ENCODE data around the gene ESRRA. TPM values are rescaled to one million over a fixed set of nuclear protein-coding genes. Genes with fewer than 3 reads are reported as not detected.

Gene ESRRA
- total RNA-seq, 2 experiments from 2014 or later, result 28.6 to 57.8 TPM

DNA sequence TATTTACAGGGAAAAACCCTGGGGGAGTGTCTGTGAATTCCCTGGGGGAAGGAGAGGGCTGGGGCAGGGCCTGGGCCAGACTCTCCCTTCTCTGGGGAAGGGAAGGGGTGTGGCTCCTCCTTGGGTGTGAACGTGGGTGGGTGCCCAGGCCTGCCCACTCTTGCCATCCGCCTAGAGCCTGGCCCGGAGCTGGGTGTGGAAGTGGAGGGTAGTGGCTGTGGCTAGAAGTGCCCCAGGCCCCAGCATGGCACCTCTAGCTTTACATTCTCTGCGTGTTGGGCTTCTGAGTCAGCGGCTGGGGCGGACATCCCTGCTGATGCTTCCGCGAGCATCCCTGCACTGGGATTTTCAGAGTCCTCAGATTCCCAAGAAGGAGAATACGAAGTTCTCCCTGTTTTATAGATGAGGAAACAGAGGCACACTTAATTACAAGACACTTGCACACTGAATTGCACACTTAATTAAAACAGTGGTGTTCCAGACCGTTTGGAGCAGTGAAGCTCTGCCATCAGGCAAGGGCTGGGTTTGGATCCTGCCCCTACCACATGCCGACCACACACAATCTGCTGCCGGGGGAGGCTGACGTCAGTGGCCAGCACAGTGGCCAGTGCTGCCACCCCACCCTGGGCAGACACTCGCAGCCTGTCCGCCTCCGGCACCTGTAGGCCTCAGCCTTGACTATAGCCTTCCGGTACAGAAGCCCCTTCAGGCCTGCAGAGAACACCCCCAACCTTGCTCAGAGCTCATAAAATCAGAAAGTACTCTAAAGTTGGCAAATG is 28.5 kb upstream of the ESRRA start:
- Histone ChIP-seq H3K9me3 (ENCODE audit: low read length) (no peaks in the 10 kb centered on the region), H3K79me2 (ENCODE audit: insufficient read depth, low read depth, low read length) (peaks cover 9% of the 10 kb centered on the region; the same call in 1 of the 2 replicates), H3K9me2 (ENCODE audit: insufficient read depth, low read length) (no peaks in the 10 kb centered on the region), H3K4me3 (ENCODE audit: low read depth, low read length, poor library complexity, severe bottlenecking) (no peak overlapping the region), H3K27ac (ENCODE audit: low read depth, low read length, poor library complexity, severe bottlenecking) (no peak overlapping the region), H4K20me1 (ENCODE audit: insufficient read depth, low read length) (no peaks in the 10 kb centered on the region), H3K4me2 (ENCODE audit: low read length) (no peak overlapping the region), H2AFZ (ENCODE audit: low read length) (no peak overlapping the region), H3K4me1 (ENCODE audit: insufficient read depth, low read length, poor library complexity, severe bottlenecking) (peaks cover 9% of the 10 kb centered on the region), H3K36me3 (ENCODE audit: insufficient read depth, low read length) (peaks cover 13% of the 10 kb centered on the region; the same call in 1 of the 2 replicates)
- ChIA-PET CTCF (ENCODE audit: unreplicated experiment) (no interaction called here), POLR2A (no interaction called here)
- no peak for DNase-seq (ENCODE audit: low spot score)
- BruUV-seq (replicated peaks), result no TSS peak
- intact Hi-C loops (cut with micrococcal nuclease; ENCODE audit: unreplicated experiment), result no loop called here
- TF ChIP-seq, protein P1, sequence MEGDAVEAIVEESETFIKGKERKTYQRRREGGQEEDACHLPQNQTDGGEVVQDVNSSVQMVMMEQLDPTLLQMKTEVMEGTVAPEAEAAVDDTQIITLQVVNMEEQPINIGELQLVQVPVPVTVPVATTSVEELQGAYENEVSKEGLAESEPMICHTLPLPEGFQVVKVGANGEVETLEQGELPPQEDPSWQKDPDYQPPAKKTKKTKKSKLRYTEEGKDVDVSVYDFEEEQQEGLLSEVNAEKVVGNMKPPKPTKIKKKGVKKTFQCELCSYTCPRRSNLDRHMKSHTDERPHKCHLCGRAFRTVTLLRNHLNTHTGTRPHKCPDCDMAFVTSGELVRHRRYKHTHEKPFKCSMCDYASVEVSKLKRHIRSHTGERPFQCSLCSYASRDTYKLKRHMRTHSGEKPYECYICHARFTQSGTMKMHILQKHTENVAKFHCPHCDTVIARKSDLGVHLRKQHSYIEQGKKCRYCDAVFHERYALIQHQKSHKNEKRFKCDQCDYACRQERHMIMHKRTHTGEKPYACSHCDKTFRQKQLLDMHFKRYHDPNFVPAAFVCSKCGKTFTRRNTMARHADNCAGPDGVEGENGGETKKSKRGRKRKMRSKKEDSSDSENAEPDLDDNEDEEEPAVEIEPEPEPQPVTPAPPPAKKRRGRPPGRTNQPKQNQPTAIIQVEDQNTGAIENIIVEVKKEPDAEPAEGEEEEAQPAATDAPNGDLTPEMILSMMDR (conservative IDR thresholded peaks at IDR 0.05; ENCODE audit: low read length), result no peak
- no peak for TF ChIP-seq EZH2phosphoT487 (IDR thresholded peaks at IDR 0.05; ENCODE audit: borderline replicate concordance, low read depth, low read length)

DNA sequence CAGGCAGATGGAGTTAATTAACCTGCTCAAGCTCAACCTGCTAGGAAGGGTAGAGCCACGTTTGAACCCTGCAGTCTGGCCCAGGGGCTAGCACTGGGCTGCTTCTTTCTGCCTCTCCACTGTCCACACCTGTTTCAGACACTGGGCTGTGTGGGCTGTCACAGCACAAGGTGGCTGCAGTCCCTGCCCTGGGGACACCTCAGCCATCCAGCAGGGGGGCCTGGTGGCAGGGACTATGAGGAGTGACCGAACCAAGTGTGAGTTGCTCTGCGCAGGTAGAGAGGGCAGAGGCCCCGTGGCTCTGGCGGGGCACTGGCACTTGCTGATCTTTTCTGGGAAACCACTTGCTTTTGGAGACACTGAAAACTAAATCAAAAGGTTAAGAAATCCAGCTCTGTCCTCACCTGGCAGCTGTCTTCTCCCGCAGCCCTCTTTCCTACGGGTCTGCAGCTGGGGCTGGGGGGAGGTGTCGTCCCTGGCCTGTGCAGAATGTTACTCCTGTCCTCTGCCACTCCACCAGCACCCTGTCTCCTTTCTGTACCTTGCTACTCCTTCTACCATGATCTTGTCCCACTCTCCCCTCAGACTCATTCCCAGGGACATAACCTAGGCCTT is 26.6 kb upstream of the ESRRA start:
- TF ChIP-seq, protein P1 (conservative IDR thresholded peaks at IDR 0.05; ENCODE audit: low read length), result no peak
- TF ChIP-seq EZH2phosphoT487 (IDR thresholded peaks at IDR 0.05; ENCODE audit: borderline replicate concordance, low read depth, low read length), result no peak
- H3K4me2 ChIP-seq (ENCODE audit: low read length), result no peak overlapping the region
- no TSS peak for BruUV-seq (replicated peaks)
- intact Hi-C loops (cut with micrococcal nuclease; ENCODE audit: unreplicated experiment), result no loop called here
- no peak overlapping the region for H2AFZ ChIP-seq (ENCODE audit: low read length)
- ChIA-PET CTCF (ENCODE audit: unreplicated experiment) (no interaction called here), POLR2A (no interaction called here)
- no peak overlapping the region for H3K27ac ChIP-seq (ENCODE audit: low read depth, low read length, poor library complexity, severe bottlenecking)
- H3K4me1 ChIP-seq (ENCODE audit: insufficient read depth, low read length, poor library complexity, severe bottlenecking), result no peaks in the 10 kb centered on the region
- H3K36me3 ChIP-seq (ENCODE audit: insufficient read depth, low read length), result peaks cover 18% of the 10 kb centered on the region
- no peaks in the 10 kb centered on the region for H3K9me3 ChIP-seq (ENCODE audit: low read length)
- no peaks in the 10 kb centered on the region for H4K20me1 ChIP-seq (ENCODE audit: insufficient read depth, low read length)
- H3K4me3 ChIP-seq (ENCODE audit: low read depth, low read length, poor library complexity, severe bottlenecking), result no peak overlapping the region
- no peaks in the 10 kb centered on the region for H3K9me2 ChIP-seq (ENCODE audit: insufficient read depth, low read length)
- no peak for DNase-seq (ENCODE audit: low spot score)
- H3K79me2 ChIP-seq (ENCODE audit: insufficient read depth, low read depth, low read length), result no peaks in the 10 kb centered on the region

All from OCI-LY7 (cell line).